HG03432 (cell line): ENCODE data around the gene MPHOSPH9.

ENCODE experiments used
- ATAC-seq: cut with Tn5 transposase; IDR thresholded peaks from one replicate; pipeline ENCODE4 v1.9.1; 2021; ENCODE audit warnings: mild to moderate bottlenecking, moderate library complexity; ENCODE audit not compliant: unreplicated experiment

The MPHOSPH9 gene

GRCh38 chr12:123104809-123105208, 128.1 kb downstream of the MPHOSPH9 start:
- ATAC-seq: no peak
